Thyroid gland (tissue), 4 donors: ENCODE results near the gene ATF1.

Experiments
- POLR2A ChIP-seq, 2 donors: fragments of 450-650 bp; IDR thresholded peaks; one replicate each; pipeline ENCODE4 v1.6.1; 2017; ENCODE audit warnings: antibody characterized with exemption in 2 of 2, mild to moderate bottlenecking in 2 of 2, moderate library complexity in 1 of 2
- TF ChIP-seq, protein P1 (sequence below), 6 experiments: fragments of 200-600 bp in 3 of 6; fragments of 450-650 bp in 3 of 6; sonication (generic) in 3 of 6; IDR thresholded peaks; one replicate each; pipeline ENCODE4 v1.5.1; 2016 to 2019; ENCODE audit warnings: antibody characterized with exemption in 6 of 6, mild to moderate bottlenecking in 2 of 6, inconsistent platforms in 1 of 6, moderate library complexity in 1 of 6

DNA sequence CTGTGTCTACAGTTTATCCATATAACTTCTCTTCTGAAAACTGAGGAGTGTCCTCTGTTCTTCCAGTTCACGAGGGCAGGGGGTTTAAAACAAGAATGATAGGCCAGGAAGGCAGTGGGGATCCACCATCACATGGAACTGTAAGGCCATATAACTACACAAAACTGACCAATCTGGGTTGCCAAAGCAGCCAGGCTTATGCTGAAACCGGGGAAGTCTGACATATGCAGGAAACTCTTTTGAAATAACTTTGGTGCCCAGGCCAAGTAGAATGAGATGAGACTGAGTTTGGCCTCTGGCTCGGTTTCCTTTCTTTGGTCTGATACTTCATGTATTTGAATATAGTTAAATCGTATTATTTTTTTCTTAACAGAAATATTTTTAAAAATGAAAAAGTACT, 18.0 kb upstream of the ATF1 start:
- TF ChIP-seq, protein P1, sequence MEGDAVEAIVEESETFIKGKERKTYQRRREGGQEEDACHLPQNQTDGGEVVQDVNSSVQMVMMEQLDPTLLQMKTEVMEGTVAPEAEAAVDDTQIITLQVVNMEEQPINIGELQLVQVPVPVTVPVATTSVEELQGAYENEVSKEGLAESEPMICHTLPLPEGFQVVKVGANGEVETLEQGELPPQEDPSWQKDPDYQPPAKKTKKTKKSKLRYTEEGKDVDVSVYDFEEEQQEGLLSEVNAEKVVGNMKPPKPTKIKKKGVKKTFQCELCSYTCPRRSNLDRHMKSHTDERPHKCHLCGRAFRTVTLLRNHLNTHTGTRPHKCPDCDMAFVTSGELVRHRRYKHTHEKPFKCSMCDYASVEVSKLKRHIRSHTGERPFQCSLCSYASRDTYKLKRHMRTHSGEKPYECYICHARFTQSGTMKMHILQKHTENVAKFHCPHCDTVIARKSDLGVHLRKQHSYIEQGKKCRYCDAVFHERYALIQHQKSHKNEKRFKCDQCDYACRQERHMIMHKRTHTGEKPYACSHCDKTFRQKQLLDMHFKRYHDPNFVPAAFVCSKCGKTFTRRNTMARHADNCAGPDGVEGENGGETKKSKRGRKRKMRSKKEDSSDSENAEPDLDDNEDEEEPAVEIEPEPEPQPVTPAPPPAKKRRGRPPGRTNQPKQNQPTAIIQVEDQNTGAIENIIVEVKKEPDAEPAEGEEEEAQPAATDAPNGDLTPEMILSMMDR (IDR thresholded peaks at IDR 0.05), result no peak
- TF ChIP-seq POLR2A (IDR thresholded peaks at IDR 0.05), result no peak
